Measurements from ENCODE around the gene ABCG4.
"Not testable (repeated sequence)": the region's sequence is repeated elsewhere in the genome, so short reads cannot be mapped to it uniquely, and the experiment has no call there.

Gene ABCG4

DNA sequence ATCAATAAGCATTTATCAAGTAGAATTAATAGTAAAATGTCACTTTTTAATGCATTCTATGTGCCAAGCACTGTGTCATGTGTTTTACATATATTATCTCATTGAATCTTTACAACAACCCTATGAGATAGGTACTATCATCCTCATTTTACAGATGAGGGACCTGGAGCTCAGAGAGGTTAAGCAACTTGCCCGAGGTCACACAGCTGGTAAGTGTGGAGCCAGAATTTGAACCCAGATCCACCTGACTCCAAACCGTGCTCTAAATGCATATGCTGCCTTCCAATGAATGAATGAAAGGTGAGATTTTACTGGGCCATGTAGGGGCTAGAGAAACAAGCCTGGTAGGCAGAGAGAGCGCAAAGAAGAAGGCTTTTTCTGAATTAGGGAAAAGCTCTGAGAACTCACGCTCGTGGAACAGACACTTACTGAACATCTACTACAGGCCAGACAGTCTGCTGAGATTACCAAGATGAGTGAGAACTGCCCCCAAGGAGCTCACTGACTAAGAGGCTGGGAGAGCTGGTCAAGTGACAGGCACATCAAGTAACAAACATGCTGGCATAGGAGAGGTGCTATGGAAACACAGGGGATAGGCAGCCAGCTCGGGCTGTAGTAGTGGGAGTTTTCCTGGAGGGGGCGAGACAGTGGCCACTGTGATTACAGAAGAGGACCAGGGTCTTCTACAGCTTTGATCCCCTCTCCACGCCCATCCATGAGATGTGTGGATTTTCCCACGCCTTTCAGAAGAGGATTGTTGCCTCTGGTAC, 4.4 kb downstream of the ABCG4 start:
- DNase-seq (ENCODE audit: insufficient read length, low spot score) (no peak), FAIRE-seq (no peak)
- no peak for TF ChIP-seq POLR2A (IDR thresholded peaks at IDR 0.05; ENCODE audit: low read depth, low read length)

DNA sequence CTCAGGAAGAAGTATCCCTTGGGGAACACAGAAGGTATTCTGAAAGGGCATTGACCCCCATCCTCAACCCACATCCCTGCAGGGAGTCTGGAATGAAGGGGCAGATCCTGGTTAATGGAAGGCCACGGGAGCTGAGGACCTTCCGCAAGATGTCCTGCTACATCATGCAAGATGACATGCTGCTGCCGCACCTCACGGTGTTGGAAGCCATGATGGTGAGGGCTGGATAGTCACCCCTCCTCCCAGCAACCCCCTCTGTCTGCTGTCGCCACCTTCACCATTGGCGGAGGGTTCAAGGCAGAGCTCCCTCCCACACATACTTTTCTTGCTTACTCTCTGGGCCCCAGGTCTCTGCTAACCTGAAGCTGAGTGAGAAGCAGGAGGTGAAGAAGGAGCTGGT, 5.3 kb downstream of the ABCG4 start:
- TF ChIP-seq POLR2A (IDR thresholded peaks at IDR 0.05; ENCODE audit: low read depth, low read length): no peak
- DNase-seq (ENCODE audit: insufficient read length, low spot score) (no peak), FAIRE-seq (no peak)

DNA sequence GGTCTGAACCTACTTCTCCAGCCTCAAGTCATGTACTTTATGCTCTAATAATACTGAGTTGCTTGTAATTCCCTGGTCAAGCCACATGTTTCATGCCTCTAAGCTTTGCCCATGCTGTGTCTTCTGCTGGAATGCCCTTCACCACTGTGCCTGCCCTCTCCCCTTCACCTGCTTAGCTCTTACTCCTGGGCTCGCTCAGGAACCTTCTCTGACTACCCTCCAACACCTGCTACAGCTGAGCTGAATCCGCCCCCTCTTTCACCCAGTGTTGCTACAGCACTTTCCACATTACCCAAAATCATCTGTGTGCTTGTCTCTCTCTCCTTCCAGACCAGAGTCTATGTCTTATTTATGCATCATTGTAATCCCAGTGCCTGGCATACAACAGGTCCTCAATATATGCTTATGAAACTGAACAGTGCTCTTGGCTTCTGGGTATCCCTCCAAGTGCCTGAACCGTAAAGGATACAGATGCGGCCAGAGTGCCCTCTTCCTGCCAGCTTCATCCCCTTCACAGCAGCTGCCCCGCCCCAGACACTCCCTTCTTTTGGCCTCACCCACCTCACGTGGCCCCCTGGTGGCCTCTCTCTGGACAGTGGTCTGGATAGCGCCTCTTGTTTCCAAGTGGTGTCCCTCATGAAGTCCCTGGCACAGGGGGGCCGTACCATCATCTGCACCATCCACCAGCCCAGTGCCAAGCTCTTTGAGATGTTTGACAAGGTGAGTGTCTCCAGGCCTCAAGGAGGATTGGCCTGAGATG, 7.1 kb downstream of the ABCG4 start:
- DNase-seq (ENCODE audit: insufficient read length, low spot score) (no peak), FAIRE-seq (no peak)
- TF ChIP-seq POLR2A (IDR thresholded peaks at IDR 0.05; ENCODE audit: low read depth, low read length): no peak

DNA sequence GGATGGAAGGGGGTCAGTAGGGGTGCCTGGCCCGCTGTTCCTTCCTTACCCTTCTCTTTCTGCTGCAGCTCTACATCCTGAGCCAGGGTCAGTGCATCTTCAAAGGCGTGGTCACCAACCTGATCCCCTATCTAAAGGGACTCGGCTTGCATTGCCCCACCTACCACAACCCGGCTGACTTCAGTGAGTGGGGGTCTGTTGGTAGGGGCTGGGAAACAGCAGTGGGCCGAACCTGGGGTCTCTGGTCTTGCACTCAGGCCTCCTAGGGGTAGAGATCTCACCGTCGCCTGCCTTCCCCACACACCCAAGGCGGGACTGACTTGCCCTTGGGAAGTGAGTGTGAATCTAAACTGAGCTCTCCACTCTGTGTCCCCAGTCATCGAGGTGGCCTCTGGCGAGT, 7.6 kb downstream of the ABCG4 start:
- DNase-seq (ENCODE audit: insufficient read length, low spot score) (no peak), FAIRE-seq (no peak)
- TF ChIP-seq POLR2A (IDR thresholded peaks at IDR 0.05; ENCODE audit: low read depth, low read length): no peak

DNA sequence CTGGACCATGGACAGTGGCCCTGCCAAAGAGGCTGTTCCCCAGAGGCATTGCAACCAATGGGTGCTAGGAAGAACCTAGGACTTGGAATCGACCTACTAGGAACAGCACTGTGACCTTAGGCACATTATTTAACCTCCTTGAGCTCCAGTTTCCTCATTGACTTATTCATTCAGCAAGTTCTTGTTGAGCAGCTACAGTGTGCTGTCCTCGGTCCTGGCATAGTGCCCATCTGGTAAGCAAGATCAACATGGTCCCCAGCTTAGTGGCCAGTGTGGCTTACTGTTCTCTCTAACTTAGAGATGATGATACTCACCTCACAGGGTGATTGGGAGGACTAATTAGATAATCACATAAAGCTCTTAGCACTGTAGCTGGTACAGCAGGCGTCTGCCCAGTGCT, 8.2 kb downstream of the ABCG4 start:
- FAIRE-seq (no peak), DNase-seq (ENCODE audit: insufficient read length, low spot score) (no peak)
- no peak for TF ChIP-seq POLR2A (IDR thresholded peaks at IDR 0.05; ENCODE audit: low read depth, low read length)

DNA sequence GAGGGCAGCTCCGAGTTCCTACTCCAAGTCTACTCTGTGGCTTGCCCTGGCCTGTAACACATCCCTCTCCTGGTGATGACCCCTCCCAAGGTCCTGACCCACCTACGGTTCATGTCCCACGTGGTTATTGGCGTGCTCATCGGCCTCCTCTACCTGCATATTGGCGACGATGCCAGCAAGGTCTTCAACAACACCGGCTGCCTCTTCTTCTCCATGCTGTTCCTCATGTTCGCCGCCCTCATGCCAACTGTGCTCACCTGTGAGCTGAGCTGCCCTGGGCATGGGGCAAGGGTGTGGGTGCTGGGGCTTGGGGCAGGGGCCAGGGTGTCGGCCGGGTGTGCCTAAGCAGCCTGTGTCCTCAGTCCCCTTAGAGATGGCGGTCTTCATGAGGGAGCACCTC, 9.6 kb downstream of the ABCG4 start:
- TF ChIP-seq POLR2A (IDR thresholded peaks at IDR 0.05; ENCODE audit: low read depth, low read length): no peak
- FAIRE-seq: no peak
- DNase-seq (ENCODE audit: insufficient read length, low spot score): no peak

DNA sequence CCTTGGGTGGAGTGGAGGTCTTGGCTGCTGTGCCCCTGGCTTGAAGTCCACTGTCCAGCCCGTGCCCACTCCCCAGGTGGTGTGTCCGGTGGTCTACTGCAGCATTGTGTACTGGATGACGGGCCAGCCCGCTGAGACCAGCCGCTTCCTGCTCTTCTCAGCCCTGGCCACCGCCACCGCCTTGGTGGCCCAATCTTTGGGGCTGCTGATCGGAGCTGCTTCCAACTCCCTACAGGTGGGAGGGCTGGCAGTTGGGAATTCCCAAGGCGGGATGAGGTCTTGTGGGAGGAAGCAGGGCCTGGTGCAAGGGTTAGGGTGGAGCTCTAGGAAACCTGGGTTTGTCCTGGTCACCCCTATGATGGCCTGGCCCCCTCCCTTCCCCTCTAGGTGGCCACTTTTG, 11.3 kb downstream of the ABCG4 start:
- FAIRE-seq: no peak
- no peak for DNase-seq (ENCODE audit: insufficient read length, low spot score)
- no peak for TF ChIP-seq POLR2A (IDR thresholded peaks at IDR 0.05; ENCODE audit: low read depth, low read length)

DNA sequence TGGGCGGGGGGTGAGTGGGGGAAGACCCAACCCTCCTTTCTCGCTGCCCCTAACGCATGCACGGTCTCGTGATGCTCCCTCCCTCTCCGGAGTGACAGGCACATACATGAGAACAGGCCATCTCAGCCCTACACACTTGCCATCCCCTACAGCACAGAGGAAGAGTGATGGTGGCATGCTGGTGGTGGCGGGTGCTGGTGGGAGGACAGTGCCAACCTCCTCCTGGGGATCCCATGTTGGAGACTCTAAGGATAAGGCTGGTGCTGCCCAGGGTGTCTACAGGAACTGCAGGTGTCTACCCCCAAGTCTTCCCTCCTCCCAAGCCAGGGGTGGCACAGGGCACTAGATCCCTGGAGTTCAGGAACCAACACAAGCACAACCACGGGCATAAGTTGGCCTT, 13.0 kb downstream of the ABCG4 start:
- DNase-seq (ENCODE audit: insufficient read length, low spot score): no peak
- TF ChIP-seq POLR2A (IDR thresholded peaks at IDR 0.05; ENCODE audit: low read depth, low read length): no peak
- no peak for FAIRE-seq

DNA sequence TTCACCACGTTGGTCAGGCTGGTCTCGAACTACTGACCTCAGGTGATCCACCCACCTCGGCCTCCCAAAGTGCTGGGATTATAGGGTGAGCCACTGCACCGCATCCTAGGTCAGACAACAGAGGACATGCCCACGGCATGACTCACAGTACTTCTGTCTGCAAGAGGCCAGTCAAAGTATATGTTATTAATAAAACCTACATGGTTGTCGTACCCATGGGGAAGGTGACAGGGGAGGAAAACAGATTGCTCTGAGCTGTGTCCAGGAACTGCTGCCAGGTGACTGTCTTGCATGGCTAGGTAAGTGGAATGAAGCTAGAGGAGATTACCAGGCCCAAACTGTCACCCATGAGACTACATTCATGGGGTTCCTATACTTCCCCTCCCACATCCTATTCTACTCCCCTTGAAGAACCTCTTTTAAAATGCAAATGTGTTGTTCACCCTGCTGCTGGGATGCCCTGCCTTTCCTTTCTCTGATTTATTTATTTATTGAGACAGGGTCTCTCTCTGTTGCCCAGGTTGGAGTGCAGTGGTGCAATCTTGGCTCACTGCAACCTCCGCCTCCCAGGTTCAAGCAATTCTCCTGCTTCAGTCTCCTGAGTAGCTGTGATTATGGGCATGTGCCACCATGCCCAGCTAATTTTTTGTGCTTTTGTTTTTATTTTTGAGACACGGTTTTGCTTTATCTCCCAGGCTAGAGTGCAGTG, 17.7 kb downstream of the ABCG4 start:
- no peak for TF ChIP-seq POLR2A (IDR thresholded peaks at IDR 0.05; ENCODE audit: low read depth, low read length)
- no peak for FAIRE-seq
- DNase-seq (ENCODE audit: insufficient read length, low spot score): peak; percentile 80

DNA sequence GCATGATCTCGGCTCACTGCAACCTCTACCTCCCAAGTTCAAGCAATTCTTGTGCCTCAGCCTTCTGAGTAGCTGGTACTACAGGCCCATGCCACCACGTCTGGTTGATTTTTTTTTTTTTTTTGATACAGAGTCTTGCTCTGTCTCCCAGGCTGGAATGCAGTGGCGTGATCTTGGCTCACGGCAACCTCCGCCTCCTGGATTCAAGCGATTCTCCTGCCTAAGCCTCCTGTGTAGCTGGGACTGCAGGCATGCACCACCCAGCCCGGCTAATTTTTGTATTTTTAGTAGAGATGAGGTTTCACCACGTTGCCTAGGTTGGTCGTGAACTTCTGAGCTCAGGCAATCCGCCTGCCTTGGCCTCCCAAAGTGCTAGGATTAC, 18.2 kb downstream of the ABCG4 start:
- not testable (repeated sequence) for DNase-seq (ENCODE audit: insufficient read length, low spot score); FAIRE-seq

DNA sequence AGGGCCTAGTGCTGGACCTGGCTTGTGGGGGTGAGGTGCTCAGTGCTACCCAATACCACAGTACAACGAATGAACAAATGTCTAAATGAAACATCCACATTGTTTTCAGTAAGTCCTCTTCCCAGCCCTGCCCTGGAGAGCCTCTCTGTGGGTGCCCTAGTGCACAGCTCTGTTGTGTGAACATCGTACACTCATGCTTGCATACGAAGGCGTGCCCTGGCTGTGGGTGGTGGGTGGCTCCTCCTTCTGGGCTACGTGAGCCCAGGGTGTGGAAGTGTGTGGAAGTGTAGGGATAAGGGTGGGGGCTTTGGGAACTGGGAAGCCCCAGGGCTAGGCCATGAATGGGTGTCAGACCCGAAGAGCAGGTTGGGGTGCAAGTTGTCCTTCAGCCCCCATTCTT, 19.1 kb downstream of the ABCG4 start:
- no peak for FAIRE-seq
- no peak for TF ChIP-seq POLR2A (IDR thresholded peaks at IDR 0.05; ENCODE audit: low read depth, low read length)
- no peak for DNase-seq (ENCODE audit: insufficient read length, low spot score)

DNA sequence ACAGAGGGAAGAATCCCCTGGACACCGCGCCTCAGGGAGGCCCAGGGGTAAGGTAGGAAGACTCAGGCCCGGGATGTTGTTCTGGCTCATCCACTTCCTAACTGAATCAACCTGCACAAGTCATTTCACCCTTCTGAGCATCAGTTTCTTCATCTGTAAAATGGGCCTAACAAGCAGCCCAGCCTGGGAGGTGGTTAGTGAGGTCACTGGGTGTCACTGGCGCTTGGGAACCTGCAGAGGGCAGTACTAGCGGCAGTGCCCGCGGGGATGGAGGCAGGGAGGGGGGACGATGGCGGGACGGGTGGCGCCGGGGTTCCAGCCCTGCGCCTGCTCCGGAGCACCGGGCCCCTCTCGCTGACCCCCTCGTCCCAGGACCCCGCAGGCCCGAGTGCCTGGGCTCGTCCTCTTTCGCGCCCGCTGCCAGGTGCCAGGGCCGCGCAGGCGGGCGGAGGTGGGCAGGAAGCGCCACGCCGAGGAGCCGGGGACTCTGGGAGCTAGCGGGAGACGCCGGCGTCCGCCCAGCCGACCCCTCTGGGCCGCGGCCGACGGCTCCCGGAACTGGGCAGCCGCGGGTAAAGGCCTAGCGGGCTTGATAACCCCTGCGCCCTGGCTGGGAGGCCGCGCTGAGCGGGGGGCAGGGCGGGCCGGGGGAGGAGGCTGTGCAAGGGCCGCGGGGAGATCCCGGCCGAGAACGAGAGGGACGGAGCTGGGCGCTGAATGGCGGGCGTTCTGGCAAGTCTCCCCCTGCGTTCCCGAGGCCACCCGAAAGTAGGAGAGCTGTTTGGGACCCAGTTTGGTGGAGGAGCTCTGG, 19.8 kb downstream of the ABCG4 start, which contains the start of gene NLRX1:
TSS of gene NLRX1 (plus strand) at position 255 of the 811 bp plus-strand sequence. CDS start 2,679 bp downstream, outside the sequence.
- no peak for FAIRE-seq
- TF ChIP-seq POLR2A (IDR thresholded peaks at IDR 0.05; ENCODE audit: low read depth, low read length): peak; percentile 50
- DNase-seq (ENCODE audit: insufficient read length, low spot score): peak; percentile 76

DNA sequence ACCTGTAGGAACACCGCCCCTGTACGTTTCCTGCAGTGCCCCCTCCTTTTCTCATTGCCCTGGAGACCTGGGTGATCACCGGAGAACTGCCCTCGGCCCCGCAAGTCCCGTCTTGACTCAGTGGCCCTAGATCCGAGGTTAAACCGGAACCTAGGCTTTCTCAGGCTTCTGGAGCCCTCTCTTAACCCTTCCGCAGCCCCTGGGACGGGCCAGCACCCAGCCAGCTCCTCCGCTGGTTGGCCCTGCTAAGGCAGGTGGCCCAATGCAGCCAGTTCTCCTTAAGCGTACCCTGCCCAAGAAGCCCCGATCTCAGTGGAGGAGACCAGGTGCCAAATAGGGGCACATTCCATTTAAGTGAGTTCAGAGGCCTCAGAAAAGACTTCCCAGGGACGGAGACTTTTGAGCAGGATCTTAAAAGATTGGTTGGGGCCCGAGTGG, 20.4 kb downstream of the ABCG4 start:
- no peak for FAIRE-seq
- no peak for DNase-seq (ENCODE audit: insufficient read length, low spot score)
- no peak for TF ChIP-seq POLR2A (IDR thresholded peaks at IDR 0.05; ENCODE audit: low read depth, low read length)

DNA sequence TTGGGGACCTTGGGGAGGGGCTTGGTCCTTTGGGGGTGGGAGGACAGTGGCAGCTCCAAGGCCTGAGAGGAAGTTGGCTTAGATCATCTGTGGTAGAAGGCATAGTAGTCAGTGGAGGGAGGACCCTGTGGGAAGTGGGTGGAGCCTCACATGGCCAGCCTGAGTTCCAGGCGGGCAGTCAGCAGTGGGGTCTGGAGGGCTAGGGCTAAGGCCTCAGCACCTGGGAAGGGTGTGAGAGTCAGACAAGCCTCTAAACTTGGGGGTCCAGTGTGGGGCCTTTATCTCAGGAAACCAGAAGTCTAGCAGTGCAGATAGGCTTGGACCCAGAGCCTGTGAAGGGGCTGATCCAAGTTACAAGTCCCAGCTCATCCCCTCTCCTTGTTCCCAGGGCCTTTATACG, 23.7 kb downstream of the ABCG4 start:
- no peak for TF ChIP-seq POLR2A (IDR thresholded peaks at IDR 0.05; ENCODE audit: low read depth, low read length)
- DNase-seq (ENCODE audit: insufficient read length, low spot score) (no peak), FAIRE-seq (no peak)
